BE2C (cell line): ENCODE measurements around the gene TTR.

Source experiments
- DNase-seq: peaks from one replicate; pipeline ENCODE4 v3.0.0-alpha.2; 2020
- H3K27me3 ChIP-seq: fragments of 250-450 bp; sonication (Bioruptor Pico); 2 replicates; pipeline ENCODE4 v1.5.1; 2020; ENCODE audit warnings: mild to moderate bottlenecking
- H3K36me3 ChIP-seq: fragments of 250-450 bp; sonication (Bioruptor Pico); 2 replicates; pipeline ENCODE4 v1.5.1; 2020; ENCODE audit warnings: mild to moderate bottlenecking
- H3K4me1 ChIP-seq: fragments of 250-450 bp; sonication (Bioruptor Pico); 2 replicates; pipeline ENCODE4 v1.5.1; 2020
- H3K4me3 ChIP-seq: 2 replicates; pipeline ENCODE4 v1.5.1; 2011; ENCODE audit warnings: low read depth, low read length
- H3K9me3 ChIP-seq: fragments of 250-450 bp; sonication (Bioruptor Pico); 2 replicates; pipeline ENCODE4 v1.5.1; 2020
- CTCF ChIP-seq: IDR thresholded peaks from 2 replicates; pipeline ENCODE4 v1.5.1; 2012; ENCODE audit warnings: mild to moderate bottlenecking, low read depth, low read length

The TTR gene

DNA sequence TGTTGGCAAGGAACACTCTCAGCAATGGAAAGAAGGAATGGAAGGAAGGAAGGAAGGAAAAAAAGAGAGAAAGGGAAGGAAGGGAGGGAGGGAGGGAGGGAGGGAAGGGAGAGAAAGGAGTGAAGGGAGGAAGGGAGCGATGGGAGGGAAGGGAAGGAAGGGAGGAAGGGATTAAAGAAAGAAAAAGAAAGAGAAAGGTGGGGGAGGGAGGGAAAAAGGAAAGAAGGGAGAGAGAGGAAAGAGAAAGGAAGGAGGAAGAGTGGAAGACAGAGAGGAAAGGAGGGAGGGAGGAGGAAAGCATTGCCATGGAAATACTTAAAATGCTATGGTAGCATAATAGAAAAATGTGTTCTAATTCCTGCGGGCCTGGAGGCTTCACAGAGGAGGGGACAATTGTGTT lies 22.4 kb downstream of the TTR start:
- H3K27me3 ChIP-seq: no peaks in the 10 kb centered on the region
- H3K36me3 ChIP-seq: no peaks in the 10 kb centered on the region
- no peak for DNase-seq
- H3K4me1 ChIP-seq: no peaks in the 10 kb centered on the region
- H3K9me3 ChIP-seq: no peaks in the 10 kb centered on the region
- H3K4me3 ChIP-seq: no peak overlapping the region
- TF ChIP-seq CTCF: no peak

DNA sequence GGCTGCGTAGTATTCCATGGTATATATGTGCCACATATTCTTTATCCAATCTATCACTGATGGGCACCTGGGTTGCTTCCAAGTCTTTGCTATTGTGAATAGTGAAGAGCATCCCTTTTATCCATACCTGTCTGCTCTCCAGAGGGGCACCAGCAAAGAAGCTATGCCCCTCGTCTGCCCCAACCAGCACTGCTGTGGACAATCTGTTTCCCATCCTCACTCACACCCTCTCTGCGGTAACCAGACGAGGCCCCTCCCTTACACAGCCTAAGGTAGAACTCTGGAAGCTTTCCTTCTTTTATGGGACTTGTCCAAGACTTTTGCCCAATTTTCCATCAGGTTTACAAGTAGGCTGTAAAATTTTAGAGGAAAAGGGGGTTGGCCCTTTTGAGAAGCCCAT lies 24.9 kb downstream of the TTR start:
- no peak for TF ChIP-seq CTCF
- Histone ChIP-seq H3K4me1 (no peaks in the 10 kb centered on the region), H3K9me3 (no peaks in the 10 kb centered on the region), H3K36me3 (no peaks in the 10 kb centered on the region), H3K27me3 (no peaks in the 10 kb centered on the region), H3K4me3 (no peak overlapping the region)
- DNase-seq: no peak

DNA sequence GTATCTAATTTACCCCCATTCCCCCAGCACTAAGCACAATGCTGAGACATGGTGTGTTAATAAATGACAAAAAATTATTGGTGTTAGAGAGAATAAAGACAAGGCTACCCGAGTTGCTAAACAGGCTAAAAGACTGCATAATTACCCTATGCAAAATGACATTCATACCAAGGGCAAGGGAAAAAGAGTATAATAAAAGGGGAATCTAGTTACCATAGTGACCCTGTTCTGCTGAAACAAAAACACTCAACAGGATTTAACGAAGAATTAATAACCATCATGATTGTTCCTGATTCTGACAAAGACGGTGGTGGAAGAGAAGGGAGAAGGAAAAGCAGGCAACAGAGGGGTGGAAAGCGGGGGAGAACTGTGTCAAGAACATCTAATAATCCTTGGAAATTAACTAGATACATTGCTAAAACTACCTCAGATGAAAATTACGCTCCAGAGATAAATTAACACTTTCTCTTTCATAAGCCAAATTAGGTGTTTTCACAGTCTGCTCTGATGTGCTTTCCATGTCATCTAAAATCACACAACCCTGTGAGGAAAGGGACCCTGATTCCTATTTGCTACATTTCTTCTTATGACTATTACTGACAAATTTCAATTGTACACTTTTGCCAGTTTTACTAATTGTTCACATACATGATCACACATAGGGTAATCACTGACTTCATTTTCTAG lies 25.5 kb downstream of the TTR start:
- H3K4me1 ChIP-seq: no peaks in the 10 kb centered on the region
- H3K4me3 ChIP-seq: no peak overlapping the region
- no peak for TF ChIP-seq CTCF
- H3K36me3 ChIP-seq: no peaks in the 10 kb centered on the region
- no peaks in the 10 kb centered on the region for H3K9me3 ChIP-seq
- no peaks in the 10 kb centered on the region for H3K27me3 ChIP-seq
- no peak for DNase-seq

DNA sequence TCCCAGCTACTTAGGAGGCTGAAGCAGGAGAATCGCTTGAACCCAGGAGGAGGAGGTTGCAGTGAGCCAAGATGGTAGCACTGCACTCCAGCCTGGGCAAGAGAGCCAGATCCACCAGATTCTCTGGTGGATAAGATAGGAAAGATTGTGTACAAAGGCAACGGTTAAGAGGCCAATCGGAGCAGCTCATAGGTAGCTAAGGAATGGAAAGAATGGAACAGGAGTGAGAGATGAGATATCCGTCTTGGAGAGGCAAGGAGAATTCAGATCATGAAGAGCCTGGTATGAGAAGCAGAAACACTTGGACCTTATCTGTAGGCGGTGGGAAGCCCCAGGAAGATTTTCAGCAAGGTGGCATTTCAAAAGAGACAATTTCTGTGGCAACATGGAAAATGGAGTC lies 27.1 kb downstream of the TTR start:
- no peaks in the 10 kb centered on the region for H3K36me3 ChIP-seq
- no peaks in the 10 kb centered on the region for H3K27me3 ChIP-seq
- no peak for DNase-seq
- no peak for TF ChIP-seq CTCF
- no peak overlapping the region for H3K4me3 ChIP-seq
- no peaks in the 10 kb centered on the region for H3K4me1 ChIP-seq
- H3K9me3 ChIP-seq: no peaks in the 10 kb centered on the region

DNA sequence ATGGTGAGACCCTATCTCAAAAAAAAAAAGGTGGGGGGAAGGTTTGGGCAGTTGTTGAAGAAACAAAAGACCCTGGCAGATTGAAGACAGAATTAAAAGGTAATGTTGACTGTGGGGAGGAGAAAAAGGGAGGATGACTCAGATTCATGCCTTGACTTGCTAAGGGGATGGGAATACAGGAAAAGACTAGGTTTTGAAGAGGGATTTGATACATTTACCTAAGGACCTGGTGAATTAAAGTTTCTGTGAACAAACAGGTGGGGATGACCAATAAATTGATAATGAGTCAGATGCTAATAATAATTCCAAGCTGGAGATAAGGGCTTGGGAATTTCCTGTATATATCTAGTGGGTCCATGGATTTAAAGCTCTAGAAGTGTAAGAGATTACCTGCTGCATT lies 27.6 kb downstream of the TTR start:
- no peaks in the 10 kb centered on the region for H3K36me3 ChIP-seq
- no peaks in the 10 kb centered on the region for H3K4me1 ChIP-seq
- H3K9me3 ChIP-seq: no peaks in the 10 kb centered on the region
- no peak for DNase-seq
- no peaks in the 10 kb centered on the region for H3K27me3 ChIP-seq
- TF ChIP-seq CTCF: no peak
- H3K4me3 ChIP-seq: no peak overlapping the region

DNA sequence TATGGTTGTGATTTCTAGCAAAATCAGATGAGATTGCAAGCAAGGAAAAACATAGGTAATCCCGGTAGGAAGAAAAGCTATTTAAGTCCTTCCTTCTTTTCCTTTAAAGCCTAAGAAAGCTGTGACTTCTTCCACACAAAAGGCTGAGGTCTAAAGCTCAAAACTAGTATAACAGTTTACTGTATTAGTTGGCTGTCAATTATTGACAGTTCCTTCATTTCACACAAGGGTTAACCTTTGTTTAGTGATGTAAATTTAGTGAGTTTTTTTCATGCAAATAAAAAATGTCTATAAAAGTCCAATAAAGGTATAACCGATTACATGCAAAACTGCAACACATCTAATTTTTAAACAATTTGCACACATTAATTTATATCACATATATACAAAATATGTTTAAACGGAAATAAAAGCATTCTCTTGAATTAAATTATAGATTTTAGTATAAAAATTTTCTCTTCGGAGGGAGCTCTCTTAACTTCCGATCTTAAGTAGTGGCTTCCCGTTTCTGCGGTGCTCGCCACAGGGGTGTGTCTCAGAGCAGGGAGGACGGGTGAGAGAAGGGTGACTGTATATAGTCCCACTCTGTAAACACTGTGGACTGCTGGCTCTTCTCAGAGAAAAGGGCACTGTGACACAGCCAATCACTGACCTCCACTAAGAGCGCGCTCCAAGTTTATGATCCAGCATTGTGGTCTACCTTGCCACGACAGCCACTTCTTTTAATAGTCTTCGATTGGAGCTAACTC lies 33.4 kb downstream of the TTR start:
- Histone ChIP-seq H3K27me3 (no peaks in the 10 kb centered on the region), H3K4me1 (no peaks in the 10 kb centered on the region), H3K4me3 (no peak overlapping the region), H3K9me3 (no peaks in the 10 kb centered on the region), H3K36me3 (no peaks in the 10 kb centered on the region)
- DNase-seq: no peak
- no peak for TF ChIP-seq CTCF
